SK-N-SH (cell line): ENCODE measurements around the gene KRT3. TPM values are rescaled to one million over a fixed set of nuclear protein-coding genes. Genes with fewer than 3 reads are reported as not detected.

Experiments
- CTCF ChIA-PET: fragments of 300-600, 350-600 bp; formaldehyde crosslinking; extraction: SDS; loops from one replicate; lab custom pipeline; 2021; lab: Yijun Ruan, JAX
- POLR2A ChIA-PET: fragments of 350-600 bp; sonication (Branson Sonifier 250); formaldehyde crosslinking; extraction: SDS; loops from one replicate; lab custom pipeline; 2020; ENCODE audit warnings: antibody characterized with exemption, inconsistent platforms; lab: Yijun Ruan, JAX
- DNase-seq: peaks from one replicate; pipeline ENCODE4 v3.0.0; 2012
- H2AFZ ChIP-seq: fragments of 200-600 bp; sonication (generic); 2 replicates; pipeline ENCODE4 v1.8.1; 2016; ENCODE audit warnings: antibody characterized with exemption, mild to moderate bottlenecking, low read depth
- H3F3A ChIP-seq: fragments of 200-600 bp; sonication (generic); replicated peaks from 2 replicates; pipeline ENCODE3; 2016; ENCODE audit warnings: antibody characterized with exemption, mild to moderate bottlenecking; ENCODE audit not compliant: insufficient read depth
- H3K27ac ChIP-seq, 2 experiments: fragments of 200-500 bp in 1 of 2; fragments of 200-600 bp in 1 of 2; sonication (Bioruptor generic) in 1 of 2; sonication (generic), shearing (Covaris generic) in 1 of 2; 2 replicates each; pipeline versions ENCODE4 v1.5.1 to v1.6.1; 2014 to 2016; ENCODE audit warnings: low read depth in 2 of 2, inconsistent platforms in 1 of 2, low read length in 1 of 2, mild to moderate bottlenecking in 1 of 2, mixed read lengths in 1 of 2
- H3K27me3 ChIP-seq: fragments of 200-600 bp; sonication (generic), shearing (Covaris generic); 2 replicates; pipeline ENCODE4 v1.6.1; 2016; ENCODE audit warnings: mixed run types; ENCODE audit not compliant: insufficient read depth
- H3K36me3 ChIP-seq, 2 experiments: fragments of 200-500 bp in 1 of 2; fragments of 200-600 bp in 1 of 2; sonication (Bioruptor generic) in 1 of 2; sonication (generic) in 1 of 2; replicated peaks in 1 of 2; 2 replicates each; pipeline versions ENCODE3 to v1.5.1; 2014 to 2016; ENCODE audit warnings: low read length in 1 of 2, mild to moderate bottlenecking in 1 of 2; ENCODE audit not compliant: insufficient read depth in 2 of 2, control insufficient read depth in 1 of 2
- H3K4me1 ChIP-seq, 2 experiments: fragments of 200-500 bp in 1 of 2; fragments of 200-600 bp in 1 of 2; sonication (Bioruptor generic) in 1 of 2; sonication (generic), shearing (Covaris generic) in 1 of 2; 2 replicates each; pipeline versions ENCODE4 v1.5.1 to v1.6.1; 2014 to 2016; ENCODE audit warnings: low read depth in 1 of 2, low read length in 1 of 2, mixed run types in 1 of 2; ENCODE audit not compliant: insufficient read depth in 2 of 2, control insufficient read depth in 1 of 2
- H3K4me2 ChIP-seq: fragments of 200-600 bp; sonication (generic), shearing (Covaris generic); 2 replicates; pipeline ENCODE4 v1.6.1; 2017; ENCODE audit warnings: mixed run types
- H3K4me3 ChIP-seq, 2 experiments: fragments of 200-500 bp in 1 of 2; fragments of 200-600 bp in 1 of 2; sonication (Bioruptor generic) in 1 of 2; sonication (generic), shearing (Covaris generic) in 1 of 2; 2 replicates each; pipeline versions ENCODE4 v1.5.1 to v1.8.1; 2014 to 2016; ENCODE audit warnings: low read depth in 2 of 2, inconsistent platforms in 1 of 2, low read length in 1 of 2, mild to moderate bottlenecking in 1 of 2, mixed read lengths in 1 of 2, moderate library complexity in 1 of 2
- H3K79me2 ChIP-seq: fragments of 200-600 bp; sonication (generic); 2 replicates; pipeline ENCODE4 v1.8.1; 2017; ENCODE audit warnings: mild to moderate bottlenecking; ENCODE audit not compliant: insufficient read depth
- H3K9ac ChIP-seq: fragments of 200-600 bp; sonication (generic); 2 replicates; pipeline ENCODE4 v1.6.1; 2017; ENCODE audit warnings: mixed run types
- H3K9me2 ChIP-seq: fragments of 200-600 bp; sonication (generic); 2 replicates; pipeline ENCODE4 v1.6.1; 2017; ENCODE audit warnings: mixed run types
- H3K9me3 ChIP-seq: fragments of 200-600 bp; sonication (generic); 2 replicates; pipeline ENCODE4 v1.6.1; 2017; ENCODE audit warnings: mixed run types, mild to moderate bottlenecking, moderate library complexity
- H4K20me1 ChIP-seq: fragments of 200-600 bp; sonication (generic); 2 replicates; pipeline ENCODE4 v1.6.1; 2017; ENCODE audit warnings: mild to moderate bottlenecking, mixed run types; ENCODE audit not compliant: insufficient read depth
- CTCF ChIP-seq: fragments of 200-600 bp; sonication (generic); IDR thresholded peaks from 2 replicates; pipeline ENCODE4 v1.6.1; 2017; ENCODE audit warnings: antibody characterized with exemption, mild to moderate bottlenecking, moderate library complexity
- EP300 ChIP-seq, 2 experiments: IDR thresholded peaks; 2 replicates each; pipeline versions ENCODE4 v1.4.0 to v1.6.1; 2012; ENCODE audit warnings: borderline replicate concordance in 1 of 2, low read depth in 1 of 2, low read length in 1 of 2
- EZH2phosphoT487 ChIP-seq: fragments of 200-600 bp; sonication (generic); IDR thresholded peaks from 2 replicates; pipeline ENCODE4 v1.6.1; 2017; ENCODE audit warnings: low read depth, mixed run types, mild to moderate bottlenecking, antibody characterized with exemption, moderate library complexity, borderline replicate concordance
- FOXJ3 ChIP-seq: sonication (generic); formaldehyde crosslinking; IDR thresholded peaks from 2 replicates; pipeline ENCODE4 v1.5.1; 2020; ENCODE audit warnings: mild to moderate bottlenecking, missing genetic modification reagents
- FOXM1 ChIP-seq: IDR thresholded peaks from 2 replicates; pipeline ENCODE4 v1.4.0; 2012; ENCODE audit warnings: low read depth, mild to moderate bottlenecking
- GATA2 ChIP-seq: sonication (generic); formaldehyde crosslinking; IDR thresholded peaks from 2 replicates; pipeline ENCODE4 v1.5.0; 2020; ENCODE audit warnings: mild to moderate bottlenecking, missing genetic modification reagents
- IRF3 ChIP-seq: fragments of 150-350 bp; IDR thresholded peaks from 2 replicates; pipeline ENCODE4 v1.6.1; 2016; ENCODE audit warnings: mild to moderate bottlenecking, low read depth, low read length
- JUND ChIP-seq: IDR thresholded peaks from 2 replicates; pipeline ENCODE4 v1.4.0; 2012
- TEAD4 ChIP-seq: IDR thresholded peaks from 2 replicates; pipeline ENCODE4 v1.4.0; 2012; ENCODE audit warnings: mild to moderate bottlenecking, borderline replicate concordance; ENCODE audit not compliant: insufficient read depth
- ZBTB33 ChIP-seq: IDR thresholded peaks from 2 replicates; pipeline ENCODE4 v1.4.0; 2012; ENCODE audit warnings: low read depth, borderline replicate concordance
- WGBS: methylation state at CpG from one replicate; pipeline ENCODE4 v1.1.6; 2017; ENCODE audit warnings: low lambda C conversion rate; 5-methylcytosine and 5-hydroxymethylcytosine counted together
- polyA plus RNA-seq, 3 experiments: library from polyadenylated mRNA; depleted of rRNA; stranded (reverse); fragments of >200 nt; gene quantifications; 2 replicates each; pipeline ENCODE4 v1.2.3, GENCODE V29; 2012

Gene KRT3
- polyA plus RNA-seq, 1 of the 3 experiments (the other 2 are of a cell fraction): not detected

GRCh38 chr12:52833922-52834726, 38.2 kb upstream of the KRT3 start, which contains the start of gene KRT79:
Gene KRT79, minus strand, starts transcription at chr12:52834311. Its CDS starts 51 bp downstream, at chr12:52834260.
- ChIA-PET POLR2A (no interaction called here), CTCF (interaction anchor here (0.9 to 1.0 kb wide), 2 partner anchors 32 to 462 kb away, joined by 3 read pairs; no protein-coding TSS in a partner anchor)
- DNase-seq: no peak
- Histone ChIP-seq H3F3A (no peaks in the 10 kb centered on the region), H3K9me3 (no peaks in the 10 kb centered on the region), H3K4me1 (peaks cover 0 to 9% of the 10 kb centered on the region in 2 experiments; a peak in 1 of 4 replicates), H3K9me2 (no peaks in the 10 kb centered on the region), H4K20me1 (no peaks in the 10 kb centered on the region), H3K9ac (no peak within 1 kb of the TSS), H3K79me2 (no peaks in the 10 kb centered on the region), H3K4me3 (no peak within 1 kb of the TSS), H3K27me3 (peaks cover 24% of the 10 kb centered on the region; the same call in 1 of the 2 replicates), H3K27ac (no peak within 1 kb of the TSS), H2AFZ (no peak within 1 kb of the TSS), H3K36me3 (no peaks in the 10 kb centered on the region), H3K4me2 (no peak within 1 kb of the TSS)
- 49% methylated on average over 14 of the region's 22 CpGs for WGBS
- TF ChIP-seq EZH2phosphoT487: no peak
- no peak for TF ChIP-seq FOXM1
- no peak for TF ChIP-seq JUND
- TF ChIP-seq CTCF: no peak
- no peak for TF ChIP-seq ZBTB33
- TF ChIP-seq IRF3: no peak

GRCh38 chr12:52832985-52833905, 37.3 kb upstream of the KRT3 start:
- Histone ChIP-seq H3K27me3 (peaks cover 24% of the 10 kb centered on the region; the same call in 1 of the 2 replicates), H3K27ac (no peak overlapping the region), H4K20me1 (no peaks in the 10 kb centered on the region), H3K9ac (no peak overlapping the region), H3F3A (no peaks in the 10 kb centered on the region), H2AFZ (no peak overlapping the region), H3K4me3 (no peak overlapping the region), H3K9me2 (no peaks in the 10 kb centered on the region), H3K9me3 (no peaks in the 10 kb centered on the region), H3K4me1 (peaks cover 0 to 9% of the 10 kb centered on the region in 2 experiments; a peak in 1 of 4 replicates), H3K4me2 (no peak overlapping the region), H3K79me2 (no peaks in the 10 kb centered on the region), H3K36me3 (no peaks in the 10 kb centered on the region)
- no peak for DNase-seq
- TF ChIP-seq ZBTB33: no peak
- TF ChIP-seq TEAD4: no peak
- no peak for TF ChIP-seq EP300 (IDR thresholded peaks at IDR 0.05; ENCODE audit: borderline replicate concordance in 1 of 2, low read depth in 1 of 2, low read length in 1 of 2)
- TF ChIP-seq IRF3: no peak
- TF ChIP-seq FOXJ3: no peak
- TF ChIP-seq GATA2 (CRISPR knock-in tag): no peak
- POLR2A ChIA-PET: no interaction called here
- WGBS: 64% methylated on average over 17 of the region's 20 CpGs
- CTCF ChIA-PET: interaction anchor here (0.9 to 1.0 kb wide), 3 partner anchors 32 to 461 kb away, joined by 3 to 5 read pairs (median 3); no protein-coding TSS in a partner anchor
